MCF 10A (cell line): ENCODE data around the gene SMIM43. TPM values are rescaled to one million over a fixed set of nuclear protein-coding genes. Genes with fewer than 3 reads are reported as not detected.

Source experiments
- BruUV-seq: library from RNA; stranded (reverse); fragments of 400-500 nt; replicated peaks from 2 replicates; lab custom pipeline; 2021; lab: Mats Ljungman, UMichigan
- CTCF ChIA-PET: fragments of 300-600 bp; sonication (Branson Sonifier 250); formaldehyde crosslinking; extraction: SDS; loops from one replicate; lab custom pipeline; 2021; ENCODE audit warnings: antibody characterized with exemption, inconsistent platforms; lab: Yijun Ruan, JAX
- POLR2A ChIA-PET: fragments of 300-600, 350-650 bp; sonication (Branson Sonifier 250); formaldehyde crosslinking; extraction: SDS; loops from one replicate; lab custom pipeline; 2020; ENCODE audit warnings: antibody characterized with exemption, inconsistent platforms; lab: Yijun Ruan, JAX
- DNase-seq: peaks from one replicate; pipeline ENCODE4 v3.0.0-alpha.2; 2018; ENCODE audit not compliant: unreplicated experiment
- H3K27ac Mint-ChIP-seq: one replicate; pipeline ENCODE4 v1.8.0; 2022; ENCODE audit warnings: mild to moderate bottlenecking, low read depth, mixed read lengths; ENCODE audit not compliant: unreplicated experiment
- H3K27me3 Mint-ChIP-seq: one replicate; pipeline ENCODE4 v1.8.0; 2022; ENCODE audit warnings: mixed read lengths; ENCODE audit not compliant: insufficient read depth, unreplicated experiment
- H3K36me3 Mint-ChIP-seq: one replicate; pipeline ENCODE4 v1.8.0; 2022; ENCODE audit warnings: mild to moderate bottlenecking, moderate library complexity, mixed read lengths; ENCODE audit not compliant: insufficient read depth, unreplicated experiment
- H3K4me1 Mint-ChIP-seq: one replicate; pipeline ENCODE4 v1.8.0; 2022; ENCODE audit warnings: mixed read lengths; ENCODE audit not compliant: insufficient read depth, unreplicated experiment
- H3K4me3 Mint-ChIP-seq: one replicate; pipeline ENCODE4 v1.8.0; 2022; ENCODE audit warnings: mild to moderate bottlenecking, moderate library complexity, mixed read lengths; ENCODE audit not compliant: unreplicated experiment
- H3K9me3 Mint-ChIP-seq: one replicate; pipeline ENCODE4 v1.8.0; 2022; ENCODE audit warnings: mixed read lengths; ENCODE audit not compliant: unreplicated experiment
- intact Hi-C: fragments of 100-400 bp; cut with micrococcal nuclease; formaldehyde crosslinking; loops from 2 replicates; pipeline ENCODE4 v1.14.1; 2022
- total RNA-seq: library from RNA; stranded (reverse); gene quantifications from 2 replicates; pipeline ENCODE4 v1.2.3, GENCODE V29; 2022
- TF ChIP-seq, protein P1 (sequence below): fragments of 200-600 bp; IDR thresholded peaks from one replicate; pipeline ENCODE4 v1.8.0; 2022; ENCODE audit warnings: antibody characterized with exemption, mild to moderate bottlenecking; ENCODE audit not compliant: unreplicated experiment

The SMIM43 gene
- total RNA-seq, 1 experiment from 2014 or later, result not detected

DNA sequence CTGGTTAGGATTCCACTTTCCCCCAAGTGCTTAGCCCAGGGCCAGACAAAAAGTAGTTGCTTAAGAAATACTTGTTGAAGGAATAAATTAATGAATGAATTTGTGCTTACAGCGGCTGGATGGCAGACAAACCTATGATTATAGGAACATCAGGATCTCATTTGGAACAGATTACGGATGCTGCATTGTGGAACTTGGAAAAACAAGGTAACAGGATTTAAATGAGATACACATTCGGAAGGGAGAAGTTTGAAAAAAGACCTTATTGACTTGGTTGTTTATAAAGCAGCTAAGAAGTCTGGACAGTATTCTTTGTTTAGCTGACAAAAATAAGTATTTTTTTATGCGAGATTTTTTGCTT is 36.7 kb upstream of the SMIM43 start:
- Mint-ChIP-seq H3K4me1 (peaks cover 16% of the 10 kb centered on the region), H3K27ac (peak overlapping the region; percentile 90), H3K9me3 (no peaks in the 10 kb centered on the region), H3K4me3 (peak overlapping the region; percentile 86), H3K27me3 (no peaks in the 10 kb centered on the region), H3K36me3 (peaks cover 40% of the 10 kb centered on the region)
- intact Hi-C loops, result loop anchor here (5.0 kb wide), 1 partner anchor 104 kb away; the partner anchor contains the start of gene ANXA5
- BruUV-seq, result TSS peak; percentile 62
- POLR2A ChIA-PET, result interaction anchor here (0.6 to 3.1 kb wide), 14 partner anchors 9 to 176 kb away, joined by 3 to 31 read pairs (median 6); partner anchors contain the start of genes ANXA5 and CCNA2
- TF ChIP-seq, protein P1, sequence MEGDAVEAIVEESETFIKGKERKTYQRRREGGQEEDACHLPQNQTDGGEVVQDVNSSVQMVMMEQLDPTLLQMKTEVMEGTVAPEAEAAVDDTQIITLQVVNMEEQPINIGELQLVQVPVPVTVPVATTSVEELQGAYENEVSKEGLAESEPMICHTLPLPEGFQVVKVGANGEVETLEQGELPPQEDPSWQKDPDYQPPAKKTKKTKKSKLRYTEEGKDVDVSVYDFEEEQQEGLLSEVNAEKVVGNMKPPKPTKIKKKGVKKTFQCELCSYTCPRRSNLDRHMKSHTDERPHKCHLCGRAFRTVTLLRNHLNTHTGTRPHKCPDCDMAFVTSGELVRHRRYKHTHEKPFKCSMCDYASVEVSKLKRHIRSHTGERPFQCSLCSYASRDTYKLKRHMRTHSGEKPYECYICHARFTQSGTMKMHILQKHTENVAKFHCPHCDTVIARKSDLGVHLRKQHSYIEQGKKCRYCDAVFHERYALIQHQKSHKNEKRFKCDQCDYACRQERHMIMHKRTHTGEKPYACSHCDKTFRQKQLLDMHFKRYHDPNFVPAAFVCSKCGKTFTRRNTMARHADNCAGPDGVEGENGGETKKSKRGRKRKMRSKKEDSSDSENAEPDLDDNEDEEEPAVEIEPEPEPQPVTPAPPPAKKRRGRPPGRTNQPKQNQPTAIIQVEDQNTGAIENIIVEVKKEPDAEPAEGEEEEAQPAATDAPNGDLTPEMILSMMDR, result no peak
- CTCF ChIA-PET, result no interaction called here
- no peak for DNase-seq

DNA sequence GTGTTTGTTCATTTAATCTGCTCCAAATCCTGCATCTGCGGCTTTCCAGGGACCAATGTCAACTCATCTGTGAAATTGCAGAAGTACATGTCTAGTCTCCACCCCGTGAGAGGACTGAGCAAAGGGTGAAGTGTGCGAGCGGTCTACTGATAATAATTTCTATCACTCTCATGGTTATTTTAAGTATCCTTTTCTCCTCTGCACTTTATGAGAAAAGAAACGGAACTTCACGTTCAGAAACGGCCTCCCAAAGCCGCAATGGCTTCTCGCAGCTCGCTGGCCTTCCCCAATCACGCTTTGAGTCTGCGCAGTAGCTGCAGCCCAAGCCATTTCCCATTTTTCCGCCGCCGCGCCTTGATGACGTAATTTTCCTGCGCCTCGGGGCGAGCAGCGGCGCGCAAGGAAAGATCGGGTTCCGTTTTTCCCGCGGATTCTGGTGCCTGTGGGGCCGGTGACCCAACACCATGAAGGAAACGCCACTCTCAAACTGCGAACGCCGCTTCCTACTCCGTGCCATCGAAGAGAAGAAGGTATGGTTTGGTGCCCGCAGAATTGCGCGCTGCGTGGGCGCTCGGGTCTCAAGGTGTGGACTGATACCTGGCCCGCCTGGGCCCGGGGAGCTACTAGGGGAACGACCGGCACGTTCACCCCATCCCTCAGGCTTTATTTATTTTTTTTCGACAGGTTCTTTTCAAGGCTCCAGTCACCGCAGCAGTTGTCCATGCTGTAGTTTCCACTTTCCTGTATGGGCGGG is 36.2 kb upstream of the SMIM43 start, which contains the start of gene EXOSC9:
TSS of gene EXOSC9 (plus strand) at position 363 of the 754 bp plus-strand sequence. CDS start at position 465, 102 bp downstream.
- H3K4me3 Mint-ChIP-seq, result peak within 1 kb of the TSS; percentile 86
- CTCF ChIA-PET, result no interaction called here

DNA sequence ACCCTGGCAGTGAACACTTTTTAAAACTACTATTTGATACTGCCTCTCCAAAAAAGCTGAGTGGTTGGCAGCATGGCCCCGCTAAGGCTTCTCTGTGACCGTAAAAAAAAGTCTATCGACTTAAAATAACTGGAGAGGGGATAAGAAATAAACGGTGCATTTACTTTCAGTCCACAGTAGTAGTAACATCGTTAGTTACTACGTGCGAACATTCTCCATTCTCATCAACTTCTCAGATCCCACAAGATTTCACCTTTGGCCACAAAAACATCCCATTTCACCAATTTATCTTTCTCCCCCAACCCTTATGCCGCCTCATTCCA is 35.6 kb upstream of the SMIM43 start:
- Mint-ChIP-seq H3K4me3 (peak overlapping the region; percentile 86), H3K4me1 (peaks cover 22% of the 10 kb centered on the region), H3K36me3 (peaks cover 29% of the 10 kb centered on the region), H3K9me3 (no peaks in the 10 kb centered on the region), H3K27ac (peak overlapping the region; percentile 90), H3K27me3 (no peaks in the 10 kb centered on the region)
- POLR2A ChIA-PET, result interaction anchor here (0.9 to 3.1 kb wide), 6 partner anchors 14 to 104 kb away, joined by 4 to 31 read pairs (median 10); partner anchors contain the start of genes ANXA5 and CCNA2
- BruUV-seq, result TSS peak; percentile 99
- CTCF ChIA-PET, result no interaction called here
- TF ChIP-seq, protein P1, result no peak
- intact Hi-C loops, result loop anchor here (5.0 kb wide), 1 partner anchor 103 kb away; the partner anchor contains the start of gene ANXA5
- DNase-seq, result no peak

More for the DNA sequence above, 36.2 kb upstream of the SMIM43 start, which contains the start of gene EXOSC9:
- Mint-ChIP-seq H3K36me3 (peaks cover 34% of the 10 kb centered on the region), H3K4me1 (peaks cover 17% of the 10 kb centered on the region), H3K27ac (peak within 1 kb of the TSS; percentile 90), H3K27me3 (no peaks in the 10 kb centered on the region), H3K9me3 (no peaks in the 10 kb centered on the region)
- no TSS peak for BruUV-seq
- TF ChIP-seq, protein P1, result no peak
- POLR2A ChIA-PET, result interaction anchor here (0.6 to 3.1 kb wide), 14 partner anchors 8 to 176 kb away, joined by 3 to 31 read pairs (median 6); partner anchors contain the start of genes ANXA5 and CCNA2
- peak; percentile 93 for DNase-seq
- intact Hi-C loops, result loop anchor here (5.0 kb wide), 1 partner anchor 104 kb away; the partner anchor contains the start of gene ANXA5
